SK-N-MC (cell line): ENCODE results near the gene BEST2.
"Not testable (repeated sequence)": the region's sequence is repeated elsewhere in the genome, so short reads cannot be mapped to it uniquely, and the experiment has no call there.

Experiments used
- DNase-seq: peaks from one replicate; pipeline ENCODE4 v3.0.0-alpha.2; 2011; ENCODE audit warnings: low read depth, low spot score
- H3K27ac ChIP-seq: fragments of 200-600 bp; sonication (generic); 2 replicates; pipeline ENCODE4 v1.5.1; 2016; ENCODE audit warnings: mixed run types
- H3K36me3 ChIP-seq: fragments of 200-600 bp; sonication (generic); 2 replicates; pipeline ENCODE4 v1.6.1; 2017; ENCODE audit warnings: antibody characterized with exemption, low read length, mixed read lengths; ENCODE audit not compliant: insufficient read depth
- H3K4me3 ChIP-seq: fragments of 200-600 bp; sonication (generic); 2 replicates; pipeline ENCODE4 v1.5.1; 2016
- H3K9ac ChIP-seq: fragments of 200-600 bp; sonication (generic); 2 replicates; pipeline ENCODE4 v1.8.0; 2017; ENCODE audit warnings: mixed run types, mixed read lengths; ENCODE audit not compliant: insufficient read length
- H3K9me3 ChIP-seq: fragments of 200-600 bp; sonication (generic); 2 replicates; pipeline ENCODE4 v1.6.1; 2017; ENCODE audit warnings: low read depth, mild to moderate bottlenecking, antibody characterized with exemption, low read length, moderate library complexity, mixed read lengths
- EZH2 ChIP-seq: fragments of 200-600 bp; sonication (generic); IDR thresholded peaks from one replicate; pipeline ENCODE4 v1.6.1; 2017; ENCODE audit warnings: antibody characterized with exemption
- FOXP2 ChIP-seq: optimal IDR thresholded peaks from 2 replicates; pipeline ENCODE3; 2011; ENCODE audit warnings: mild to moderate bottlenecking, moderate library complexity; ENCODE audit not compliant: insufficient read depth; ENCODE audit errors: extremely low read length, control extremely low read depth
- POLR2AphosphoS5 ChIP-seq: IDR thresholded peaks from 2 replicates; pipeline ENCODE4 v1.6.1; 2012; ENCODE audit warnings: mild to moderate bottlenecking, low read depth, low read length, borderline replicate concordance

BEST2 gene

GRCh38 chr19:12792051-12792852 is 40.7 kb downstream of the BEST2 start:
- TF ChIP-seq EZH2 (no peak), FOXP2 (no peak), POLR2AphosphoS5 (no peak; the same call in 1 of the 2 replicates)
- peak overlapping the region; percentile 68 for H3K9ac ChIP-seq
- no peak for DNase-seq
- no peaks in the 10 kb centered on the region for H3K9me3 ChIP-seq
- H3K4me3 ChIP-seq = peak overlapping the region; percentile 97
- peak overlapping the region; percentile 78 for H3K27ac ChIP-seq
- H3K36me3 ChIP-seq = no peaks in the 10 kb centered on the region

GRCh38 chr19:12792853-12793289 is 41.3 kb downstream of the BEST2 start:
- Histone ChIP-seq H3K4me3 (peak overlapping the region; percentile 97), H3K9me3 (no peaks in the 10 kb centered on the region), H3K9ac (peak overlapping the region; percentile 68), H3K36me3 (no peaks in the 10 kb centered on the region), H3K27ac (peak overlapping the region; percentile 78)
- TF ChIP-seq FOXP2 (no peak), EZH2 (no peak), POLR2AphosphoS5 (no peak)
- DNase-seq = no peak

GRCh38 chr19:12793290-12794195 is 42.0 kb downstream of the BEST2 start:
- Histone ChIP-seq H3K36me3 (no peaks in the 10 kb centered on the region), H3K9ac (peak overlapping the region; percentile 68), H3K27ac (peak overlapping the region; percentile 78), H3K4me3 (peak overlapping the region; percentile 97), H3K9me3 (no peaks in the 10 kb centered on the region)
- peak; percentile 80 for TF ChIP-seq POLR2AphosphoS5
- no peak for TF ChIP-seq FOXP2
- no peak for TF ChIP-seq EZH2
- DNase-seq = no peak

- Histone ChIP-seq H3K9ac (peak overlapping the region; percentile 68), H3K27ac (no peak overlapping the region), H3K4me3 (peak overlapping the region; percentile 97), H3K36me3 (peaks cover 2% of the 10 kb centered on the region; the same call in 1 of the 2 replicates), H3K9me3 (no peaks in the 10 kb centered on the region)
- no peak for DNase-seq
- no peak for TF ChIP-seq EZH2
- TF ChIP-seq POLR2AphosphoS5 = no peak
- TF ChIP-seq FOXP2 = no peak
Observed at GRCh38 chr19:12794196-12794941, 42.8 kb downstream of the BEST2 start.

- H3K9me3 ChIP-seq = no peaks in the 10 kb centered on the region
- H3K36me3 ChIP-seq = peaks cover 9% of the 10 kb centered on the region
- DNase-seq = no peak
- H3K4me3 ChIP-seq = no peak overlapping the region
- no peak overlapping the region for H3K9ac ChIP-seq
- TF ChIP-seq EZH2 (no peak), POLR2AphosphoS5 (no peak), FOXP2 (no peak)
- H3K27ac ChIP-seq = no peak overlapping the region
Observed at GRCh38 chr19:12794971-12795381, 43.4 kb downstream of the BEST2 start.

- H3K9me3 ChIP-seq = no peaks in the 10 kb centered on the region
- no peak overlapping the region for H3K9ac ChIP-seq
- H3K36me3 ChIP-seq = peaks cover 16% of the 10 kb centered on the region
- no peak overlapping the region for H3K27ac ChIP-seq
- DNase-seq = no peak
- H3K4me3 ChIP-seq = peak overlapping the region; percentile 40; the same call in 1 of the 2 replicates
- peak; percentile 45; the same call in 1 of the 2 replicates for TF ChIP-seq POLR2AphosphoS5
- peak; percentile 5 for TF ChIP-seq FOXP2
- no peak for TF ChIP-seq EZH2
Observed at GRCh38 chr19:12796146-12797071, 44.8 kb downstream of the BEST2 start.

- Histone ChIP-seq H3K36me3 (peaks cover 16% of the 10 kb centered on the region), H3K4me3 (no peak overlapping the region), H3K27ac (no peak overlapping the region), H3K9me3 (no peaks in the 10 kb centered on the region), H3K9ac (no peak overlapping the region)
- DNase-seq = no peak
- no peak for TF ChIP-seq FOXP2
- no peak for TF ChIP-seq POLR2AphosphoS5
- TF ChIP-seq EZH2 = no peak
Observed at GRCh38 chr19:12797141-12797587, 45.6 kb downstream of the BEST2 start.

- H3K9me3 ChIP-seq, H3K4me3 ChIP-seq, DNase-seq, H3K9ac ChIP-seq, H3K27ac ChIP-seq: not testable (repeated sequence)
- peaks cover 16% of the 10 kb centered on the region for H3K36me3 ChIP-seq
Observed at GRCh38 chr19:12797607-12798006, 46.0 kb downstream of the BEST2 start.
